H1 (cell line): ENCODE measurements around the gene CCIN. TPM values are rescaled to one million over a fixed set of nuclear protein-coding genes. Genes with fewer than 3 reads are reported as not detected.

Source experiments
- CBX8 ChIP-seq: fragments of 300-800, 300-1000 bp; sonication (generic); IDR thresholded peaks from 2 replicates; pipeline ENCODE4 v1.7.1; 2016; ENCODE audit warnings: low read depth, low read length, borderline replicate concordance
- CTBP2 ChIP-seq: IDR thresholded peaks from 2 replicates; pipeline ENCODE4 v1.7.0; 2011; ENCODE audit warnings: borderline replicate concordance, mild to moderate bottlenecking, moderate library complexity, mixed read lengths, low read length; ENCODE audit not compliant: insufficient read depth, insufficient read length
- RAD21 ChIP-seq, 2 experiments: IDR thresholded peaks in 1 of 2; conservative IDR thresholded peaks in 1 of 2; 2 replicates each; pipeline ENCODE4 v1.6.1; 2011; ENCODE audit warnings: low read depth in 2 of 2, low read length in 2 of 2, improper control_type of control experiment in 1 of 2, inconsistent platforms in 1 of 2, mild to moderate bottlenecking in 1 of 2, moderate library complexity in 1 of 2
- SIRT6 ChIP-seq: IDR thresholded peaks from one replicate; pipeline ENCODE4 v1.7.1; 2012; ENCODE audit warnings: low read length, inconsistent platforms
- SP4 ChIP-seq: IDR thresholded peaks from 2 replicates; pipeline ENCODE4 v1.6.1; 2012; ENCODE audit warnings: low read length, inconsistent platforms
- SRF ChIP-seq: IDR thresholded peaks from 2 replicates; pipeline ENCODE4 v1.6.1; 2011; ENCODE audit warnings: mild to moderate bottlenecking, low read depth, low read length, moderate library complexity
- polyA plus RNA-seq, 7 experiments: library from polyadenylated mRNA; depleted of rRNA in 3 of 7; stranded (reverse) in 5 of 7; unstranded in 2 of 7; fragments of >200 nt in 5 of 7; fragments of 200-250 nt in 2 of 7; gene quantifications; 1 replicate in 5 of 7; 2 replicates in 1 of 7; 4 replicates in 1 of 7; pipeline versions ENCODE4 v1.2.1 to v1.2.3, GENCODE V29; 2011 to 2013; ENCODE audit warnings: missing spikeins in 2 of 7, mixed read lengths in 2 of 7
- total RNA-seq: library from RNA; stranded (reverse); fragmentation: NEBNext Ultra II Directional; extraction: Animal tissue kit (Norgen Biotek cat#: 25700); gene quantifications from 2 replicates; pipeline ENCODE4 v1.2.1, GENCODE V29; 2021

The CCIN gene
- total and polyA plus RNA-seq, 2 of the 8 experiments (the other 6 are each of a cell fraction or from before 2014, with no cell fraction given) = 0.19 to 0.21 TPM

DNA sequence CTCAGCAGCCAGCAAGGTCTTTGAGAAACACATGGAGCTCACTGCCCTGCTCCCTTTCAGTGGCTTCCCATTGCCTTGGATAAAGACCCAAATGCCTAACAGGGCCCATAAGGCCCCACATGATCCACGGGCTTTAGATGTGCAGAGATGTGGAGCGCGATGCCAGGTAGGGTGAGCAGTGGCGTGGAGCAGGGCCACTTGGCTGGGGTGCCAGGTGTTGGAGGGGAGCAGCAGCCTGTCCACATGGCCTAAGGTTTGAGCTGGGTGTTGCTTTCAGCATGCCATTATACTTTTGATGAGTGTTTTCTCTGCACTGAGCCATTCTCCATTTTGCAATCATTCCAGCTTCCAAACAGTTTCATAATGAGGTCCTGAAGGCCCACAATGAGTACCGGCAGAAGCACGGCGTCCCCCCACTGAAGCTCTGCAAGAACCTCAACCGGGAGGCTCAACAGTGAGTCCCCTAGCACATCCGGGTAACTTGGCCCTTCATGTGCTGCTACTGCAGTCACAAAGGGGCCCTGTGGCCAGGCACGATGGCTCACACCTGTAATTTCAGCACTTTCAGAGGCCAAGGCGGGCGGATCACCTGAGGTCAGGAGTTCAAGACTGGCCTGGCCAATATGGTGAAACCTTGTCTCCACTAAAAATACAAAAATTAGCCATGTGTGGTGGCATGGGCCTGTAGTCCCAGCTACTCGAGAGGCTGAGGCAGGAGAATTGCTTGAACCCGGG lies 21.6 kb upstream of the CCIN start (continued):
- TF ChIP-seq CTBP2 = no peak
- no peak for TF ChIP-seq SRF
- TF ChIP-seq SIRT6 = no peak
- TF ChIP-seq CBX8 = no peak
- no peak for TF ChIP-seq RAD21 (IDR thresholded peaks at IDR 0.05 in 1 of 2, conservative IDR thresholded peaks at IDR 0.05 in 1 of 2; ENCODE audit: low read depth in 2 of 2, low read length in 2 of 2)
- TF ChIP-seq SP4 = no peak
- TF ChIP-seq, all 59 proteins: peak for 0
